ENCODE data around the gene ACSF2. TPM values are rescaled to one million over a fixed set of nuclear protein-coding genes. Genes with fewer than 3 reads are reported as not detected.

The ACSF2 gene
- total and polyA plus RNA-seq, 2 donors (not counting 3 experiments of a cell fraction or from before 2014, with no cell fraction given), result 33.2 to 37.2 TPM

DNA sequence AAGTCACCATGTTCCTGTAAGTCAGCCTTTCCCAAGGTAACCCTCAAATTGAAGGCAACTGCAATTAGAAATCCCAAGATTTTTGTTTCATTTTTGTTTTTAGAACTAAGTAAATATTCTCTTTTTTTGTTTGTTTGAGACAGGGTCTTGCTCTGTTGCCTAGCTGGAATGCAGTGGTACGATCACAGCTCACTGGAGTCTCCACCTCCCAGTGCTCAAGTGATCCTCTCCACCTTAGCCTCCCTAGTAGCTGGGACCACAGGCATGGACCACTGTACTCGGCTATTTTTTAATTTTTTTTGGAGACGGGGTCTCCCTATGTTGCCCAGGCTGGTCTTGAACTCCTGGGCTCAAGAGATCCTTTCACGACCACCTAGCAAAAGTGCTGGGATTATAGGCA lies 18.1 kb upstream of the ACSF2 start:
- no peak overlapping the region for H3K27ac ChIP-seq (ENCODE audit: insufficient read depth, low read depth, low read length)
- H4K20me1 ChIP-seq (replicated peaks; ENCODE audit: control insufficient read depth, extremely low read depth, insufficient read depth, low read length), result no peaks in the 10 kb centered on the region
- H3K4me2 ChIP-seq (ENCODE audit: insufficient read depth, low read length), result no peak overlapping the region
- H3K4me3 ChIP-seq (replicated peaks in 1 of 3; ENCODE audit: insufficient read depth in 1 of 3, low read depth in 1 of 3, low read length in 3 of 3), result no peak overlapping the region
- BruUV-seq (replicated peaks), result no TSS peak
- peaks cover 15% of the 10 kb centered on the region in 2 experiments for H3K27me3 ChIP-seq (ENCODE audit: control insufficient read depth in 2 of 2, insufficient read depth in 2 of 2, low read length in 2 of 2)
- POLR2A ChIA-PET, result no interaction called here
- TF ChIP-seq FOS (IDR thresholded peaks at IDR 0.05; ENCODE audit: borderline replicate concordance, insufficient read depth, low read length) (no peak), POLR2AphosphoS5 (IDR thresholded peaks at IDR 0.05; ENCODE audit: insufficient read depth, low read depth, low read length) (no peak), POLR2A (IDR thresholded peaks at IDR 0.05; ENCODE audit: low read depth, low read length) (no peak), EZH2 (IDR thresholded peaks at IDR 0.05; ENCODE audit: borderline replicate concordance, low read depth, low read length, severe bottlenecking) (no peak), MYC (IDR thresholded peaks at IDR 0.05; ENCODE audit: low read depth, low read length) (no peak), CTCF (IDR thresholded peaks at IDR 0.05; ENCODE audit: extremely low read depth in 1 of 2, insufficient read depth in 1 of 2, low read depth in 1 of 2, low read length in 2 of 2) (no peak), JUN (IDR thresholded peaks at IDR 0.05; ENCODE audit: borderline replicate concordance, insufficient read depth, insufficient read length, low read depth) (no peak)
- dilution Hi-C loops (cut with MboI; ENCODE audit: extremely low pct_ligation_motif_present, low sequenced_read_pairs) (no loop called here), intact Hi-C loops (cut with micrococcal nuclease) (no loop called here)
- no peaks in the 10 kb centered on the region for H3K36me3 ChIP-seq (ENCODE audit: control insufficient read depth in 2 of 2, extremely low read depth in 1 of 2, insufficient read depth in 2 of 2, low read length in 2 of 2)
- no peaks in the 10 kb centered on the region for H3K9me1 ChIP-seq (replicated peaks; ENCODE audit: control insufficient read depth, extremely low read depth, insufficient read depth, low read length)
- no peaks in the 10 kb centered on the region for H3K4me1 ChIP-seq (ENCODE audit: control insufficient read depth, extremely low read depth, insufficient read depth, low read length)
- DNase-seq (ENCODE audit: low read depth, low spot score), result no peak
- H2AFZ ChIP-seq (ENCODE audit: low read depth, low read length), result no peak overlapping the region
- no peak overlapping the region for H3K9ac ChIP-seq (replicated peaks; ENCODE audit: extremely low read depth, insufficient read depth, low read length)
- no peaks in the 10 kb centered on the region for H3K79me2 ChIP-seq (ENCODE audit: control insufficient read depth, insufficient read depth, low read length)
- CTCF ChIA-PET, result interaction anchor here (4.5 kb wide), 1 partner anchor 11 kb away, joined by 25 read pairs; the partner anchor contains the start of gene LRRC59
- no peak for FAIRE-seq
- no peaks in the 10 kb centered on the region for H3K9me3 ChIP-seq (replicated peaks; ENCODE audit: control insufficient read depth, insufficient read depth, low read length)

Measured in endothelial cell of umbilical vein (primary cell).